Parathyroid adenoma (tissue), 2 donors: ENCODE results near the gene RANBP3.

ENCODE experiments used
- H2AFZ ChIP-seq: fragments of 300-600 bp; sonication (generic); one replicate; pipeline ENCODE4 v1.7.0; 2017; ENCODE audit warnings: antibody characterized with exemption, mild to moderate bottlenecking
- H3K27ac ChIP-seq: fragments of 300-600 bp; sonication (generic); one replicate; pipeline ENCODE4 v1.7.0; 2017
- H3K27me3 ChIP-seq: fragments of 300-600 bp; sonication (generic); one replicate; pipeline ENCODE4 v1.7.0; 2017; ENCODE audit warnings: low read length; ENCODE audit not compliant: control insufficient read depth, insufficient read depth
- H3K36me3 ChIP-seq: fragments of 300-600 bp; sonication (generic); one replicate; pipeline ENCODE4 v1.7.0; 2017; ENCODE audit warnings: low read length; ENCODE audit not compliant: control insufficient read depth, insufficient read depth
- H3K4me1 ChIP-seq: fragments of 300-600 bp; sonication (generic); one replicate; pipeline ENCODE4 v1.7.0; 2017; ENCODE audit warnings: control low read depth
- H3K4me2 ChIP-seq: fragments of 300-600 bp; sonication (generic); one replicate; pipeline ENCODE4 v1.7.0; 2017; ENCODE audit warnings: low read length
- H3K4me3 ChIP-seq: fragments of 300-600 bp; sonication (generic); one replicate; pipeline ENCODE4 v1.7.0; 2017; ENCODE audit warnings: low read depth, low read length
- H3K79me2 ChIP-seq: fragments of 300-600 bp; sonication (generic); one replicate; pipeline ENCODE4 v1.7.0; 2017; ENCODE audit warnings: control low read depth
- H3K9ac ChIP-seq: fragments of 300-600 bp; sonication (generic); one replicate; pipeline ENCODE4 v1.7.0; 2017; ENCODE audit warnings: mild to moderate bottlenecking
- H3K9me3 ChIP-seq: fragments of 300-600 bp; sonication (generic); one replicate; pipeline ENCODE4 v1.7.0; 2017; ENCODE audit warnings: low read length; ENCODE audit not compliant: control insufficient read depth
- CTCF ChIP-seq: fragments of 300-600 bp; sonication (generic); IDR thresholded peaks from one replicate; pipeline ENCODE4 v1.7.0; 2017; ENCODE audit warnings: antibody characterized with exemption, mild to moderate bottlenecking
- donor health status: primary hyperparathyroidism.

RANBP3 gene

GRCh38 chr19:5899728-5900526, 78.0 kb downstream of the RANBP3 start:
- Histone ChIP-seq H3K4me2 (no peak overlapping the region), H2AFZ (no peak overlapping the region), H3K27ac (no peak overlapping the region), H3K4me3 (no peak overlapping the region), H3K27me3 (no peaks in the 10 kb centered on the region), H3K9me3 (no peaks in the 10 kb centered on the region), H3K4me1 (no peaks in the 10 kb centered on the region), H3K9ac (no peak overlapping the region), H3K79me2 (peaks cover 3% of the 10 kb centered on the region), H3K36me3 (no peaks in the 10 kb centered on the region)
- TF ChIP-seq CTCF, result no peak

GRCh38 chr19:5897189-5897969, 80.6 kb downstream of the RANBP3 start:
- no peak overlapping the region for H3K27ac ChIP-seq
- H3K9me3 ChIP-seq, result no peaks in the 10 kb centered on the region
- H3K4me3 ChIP-seq, result no peak overlapping the region
- no peaks in the 10 kb centered on the region for H3K4me1 ChIP-seq
- no peaks in the 10 kb centered on the region for H3K27me3 ChIP-seq
- H3K9ac ChIP-seq, result no peak overlapping the region
- H3K79me2 ChIP-seq, result no peaks in the 10 kb centered on the region
- no peaks in the 10 kb centered on the region for H3K36me3 ChIP-seq
- H2AFZ ChIP-seq, result no peak overlapping the region
- no peak for TF ChIP-seq CTCF
- no peak overlapping the region for H3K4me2 ChIP-seq

- Histone ChIP-seq H3K27me3 (no peaks in the 10 kb centered on the region), H3K4me1 (no peaks in the 10 kb centered on the region), H3K4me3 (no peak overlapping the region), H3K9ac (no peak overlapping the region), H3K4me2 (no peak overlapping the region), H3K9me3 (no peaks in the 10 kb centered on the region), H3K27ac (no peak overlapping the region), H3K79me2 (no peaks in the 10 kb centered on the region), H2AFZ (no peak overlapping the region), H3K36me3 (no peaks in the 10 kb centered on the region)
- TF ChIP-seq CTCF, result no peak
These were observed 81.4 kb downstream of the RANBP3 start for GRCh38 chr19:5896365-5897076.

- Histone ChIP-seq H3K9ac (no peak overlapping the region), H2AFZ (no peak overlapping the region), H3K79me2 (no peaks in the 10 kb centered on the region), H3K4me2 (no peak overlapping the region), H3K4me3 (no peak overlapping the region), H3K27ac (no peak overlapping the region), H3K27me3 (no peaks in the 10 kb centered on the region), H3K36me3 (no peaks in the 10 kb centered on the region), H3K9me3 (no peaks in the 10 kb centered on the region), H3K4me1 (no peaks in the 10 kb centered on the region)
- TF ChIP-seq CTCF, result no peak
These were observed 82.0 kb downstream of the RANBP3 start for GRCh38 chr19:5895890-5896289.
